Endothelial cell of umbilical vein (primary cell): ENCODE measurements around the gene MYLK. TPM values are rescaled to one million over a fixed set of nuclear protein-coding genes. Genes with fewer than 3 reads are reported as not detected.

Source experiments
- BruUV-seq: library from RNA; stranded (reverse); fragments of 400-500 nt; replicated peaks from 2 replicates; lab custom pipeline; 2021; lab: Mats Ljungman, UMichigan
- CTCF ChIA-PET: fragments of 300-600, 350-600 bp; sonication (Branson Sonifier 250); formaldehyde crosslinking; loops from one replicate; lab custom pipeline; 2021; ENCODE audit warnings: antibody characterized with exemption, inconsistent platforms; lab: Charles Lee
- POLR2A ChIA-PET: fragments of 300-600, 350-600 bp; sonication (Branson Sonifier 250); formaldehyde crosslinking; loops from one replicate; lab custom pipeline; 2021; ENCODE audit warnings: antibody characterized with exemption, inconsistent platforms; lab: Charles Lee
- DNase-seq: peaks from one replicate; pipeline ENCODE4 v3.0.0-alpha.2; 2011; ENCODE audit warnings: low read depth, low spot score
- FAIRE-seq: peaks from 2 replicates; lab custom pipeline; 2011; peaks lifted over from hg19 to GRCh38; lab: Jason Lieb, UNC
- H2AFZ ChIP-seq: 2 replicates; pipeline ENCODE4 v1.6.0; 2012; ENCODE audit warnings: low read depth, low read length, control low read depth, inconsistent platforms
- H3K27ac ChIP-seq: 2 replicates; pipeline ENCODE4 v1.5.1; 2011; ENCODE audit warnings: low read depth, mild to moderate bottlenecking, control low read depth, low read length, moderate library complexity; ENCODE audit not compliant: insufficient read depth
- H3K27me3 ChIP-seq, 2 experiments: 2 replicates each; pipeline versions ENCODE4 v1.6.0 to v1.6.1; 2011; ENCODE audit warnings: low read length in 2 of 2, mixed read lengths in 1 of 2; ENCODE audit not compliant: control insufficient read depth in 2 of 2, insufficient read depth in 2 of 2
- H3K36me3 ChIP-seq, 2 experiments: 2 replicates in 1 of 2; 3 replicates in 1 of 2; pipeline ENCODE4 v1.5.1; 2011; ENCODE audit warnings: low read length in 2 of 2, mild to moderate bottlenecking in 1 of 2, moderate library complexity in 1 of 2; ENCODE audit not compliant: control insufficient read depth in 2 of 2, insufficient read depth in 2 of 2; ENCODE audit errors: extremely low read depth in 1 of 2
- H3K4me1 ChIP-seq: 3 replicates; pipeline ENCODE4 v1.5.1; 2011; ENCODE audit warnings: mild to moderate bottlenecking, low read length; ENCODE audit not compliant: control insufficient read depth, insufficient read depth; ENCODE audit errors: extremely low read depth
- H3K4me2 ChIP-seq: 2 replicates; pipeline ENCODE4 v1.6.1; 2011; ENCODE audit warnings: low read length, control low read depth, mixed read lengths; ENCODE audit not compliant: insufficient read depth
- H3K4me3 ChIP-seq, 3 experiments: fragments of 200-600 bp in 1 of 3; sonication (generic), shearing (Covaris generic) in 1 of 3; replicated peaks in 1 of 3; 2 replicates each; pipeline ENCODE4 v1.5.1; 2011 to 2016; ENCODE audit warnings: control low read depth in 3 of 3, low read length in 3 of 3, mild to moderate bottlenecking in 2 of 3, inconsistent platforms in 1 of 3, low read depth in 1 of 3, moderate library complexity in 1 of 3; ENCODE audit not compliant: insufficient read depth in 1 of 3
- H3K79me2 ChIP-seq: 2 replicates; pipeline ENCODE4 v1.6.0; 2012; ENCODE audit warnings: low read length, inconsistent platforms; ENCODE audit not compliant: control insufficient read depth, insufficient read depth
- H3K9ac ChIP-seq: replicated peaks from 2 replicates; pipeline ENCODE3; 2011; ENCODE audit warnings: low read length, control low read depth; ENCODE audit not compliant: insufficient read depth; ENCODE audit errors: extremely low read depth
- H3K9me1 ChIP-seq: replicated peaks from 3 replicates; pipeline ENCODE4 v1.6.0; 2011; ENCODE audit warnings: mild to moderate bottlenecking, low read length; ENCODE audit not compliant: control insufficient read depth, insufficient read depth; ENCODE audit errors: extremely low read depth
- H3K9me3 ChIP-seq: replicated peaks from 2 replicates; pipeline ENCODE4 v1.5.1; 2012; ENCODE audit warnings: low read length, inconsistent platforms; ENCODE audit not compliant: control insufficient read depth, insufficient read depth
- H4K20me1 ChIP-seq: replicated peaks from 2 replicates; pipeline ENCODE3; 2011; ENCODE audit warnings: mild to moderate bottlenecking, low read length; ENCODE audit not compliant: control insufficient read depth, insufficient read depth; ENCODE audit errors: extremely low read depth
- CTCF ChIP-seq, 2 donors: IDR thresholded peaks; 1 replicate in 1 of 2; 2 replicates in 1 of 2; pipeline ENCODE4 v1.5.1; 2011; ENCODE audit warnings: low read length in 2 of 2, mild to moderate bottlenecking in 2 of 2, moderate library complexity in 2 of 2, control low read depth in 1 of 2, inconsistent platforms in 1 of 2, low read depth in 1 of 2; ENCODE audit not compliant: insufficient read depth in 1 of 2; ENCODE audit errors: extremely low read depth in 1 of 2
- EZH2 ChIP-seq: IDR thresholded peaks from 2 replicates; pipeline ENCODE4 v1.6.1; 2012; ENCODE audit warnings: borderline replicate concordance, low read depth, mild to moderate bottlenecking, moderate library complexity, low read length, inconsistent platforms; ENCODE audit not compliant: severe bottlenecking
- FOS ChIP-seq: IDR thresholded peaks from 2 replicates; pipeline ENCODE4 v1.6.1; 2011; ENCODE audit warnings: mild to moderate bottlenecking, low read length, moderate library complexity, borderline replicate concordance; ENCODE audit not compliant: insufficient read depth
- GATA2 ChIP-seq: IDR thresholded peaks from 2 replicates; pipeline ENCODE4 v1.7.0; 2011; ENCODE audit warnings: low read depth, mild to moderate bottlenecking, moderate library complexity, mixed read lengths, low read length; ENCODE audit not compliant: insufficient read length, insufficient read depth
- JUN ChIP-seq: IDR thresholded peaks from 2 replicates; pipeline ENCODE4 v1.6.1; 2011; ENCODE audit warnings: borderline replicate concordance, low read depth; ENCODE audit not compliant: insufficient read length, insufficient read depth
- MYC ChIP-seq: IDR thresholded peaks from one replicate; pipeline ENCODE4 v1.6.1; 2011; ENCODE audit warnings: mild to moderate bottlenecking, low read depth, low read length
- POLR2A ChIP-seq: IDR thresholded peaks from 2 replicates; pipeline ENCODE4 v1.6.1; 2012; ENCODE audit warnings: low read depth, mild to moderate bottlenecking, control low read depth, low read length
- POLR2AphosphoS5 ChIP-seq: IDR thresholded peaks from 2 replicates; pipeline ENCODE4 v1.6.1; 2012; ENCODE audit warnings: low read depth, mild to moderate bottlenecking, control low read depth, low read length, moderate library complexity; ENCODE audit not compliant: insufficient read depth
- dilution Hi-C: fragments of 300-500 bp; cut with MboI; formaldehyde crosslinking; loops from one replicate; pipeline ENCODE4 v1.15.0; 2019; ENCODE audit warnings: low sequenced_read_pairs; ENCODE audit not compliant: extremely low pct_ligation_motif_present
- intact Hi-C: fragments of 100-400 bp; cut with micrococcal nuclease; formaldehyde crosslinking; loops from one replicate; pipeline ENCODE4 v1.10.0; 2022
- polyA plus RNA-seq, 4 experiments: library from polyadenylated mRNA; depleted of rRNA in 3 of 4; stranded (reverse) in 3 of 4; unstranded in 1 of 4; fragments of >200 nt; gene quantifications; 2 replicates each; pipeline versions ENCODE4 v1.2.1 to v1.2.3, GENCODE V29; 2011 to 2012; ENCODE audit warnings: missing spikeins in 1 of 4
- total RNA-seq: library from RNA; stranded (reverse); gene quantifications from 2 replicates; pipeline ENCODE4 v1.2.3, GENCODE V29; 2021

Gene MYLK
- total and polyA plus RNA-seq, 2 donors (not counting 3 experiments of a cell fraction or from before 2014, with no cell fraction given) = 10.0 to 22.2 TPM

DNA sequence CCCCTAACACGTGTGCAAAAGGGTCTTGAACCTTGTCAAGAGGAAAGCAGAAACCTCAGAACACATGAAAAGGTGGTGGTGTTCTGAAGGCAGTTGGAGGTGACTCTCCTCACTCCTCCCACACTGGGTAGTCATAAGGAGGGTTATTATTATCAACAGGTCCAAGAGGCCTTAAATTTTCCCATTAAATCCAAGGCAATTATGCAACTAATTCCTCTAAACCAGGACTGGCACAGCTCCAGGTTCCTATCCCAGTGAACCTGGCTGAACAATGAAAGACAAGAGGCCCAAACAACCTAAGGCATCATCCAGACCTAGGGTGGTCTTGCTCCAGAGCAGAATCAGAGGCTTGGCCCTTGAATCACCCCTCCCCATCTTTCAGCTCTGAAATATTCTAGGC, 15.0 kb downstream of the MYLK start:
- no TSS peak for BruUV-seq
- FAIRE-seq (no peak), DNase-seq (no peak)
- no peaks in the 10 kb centered on the region for H4K20me1 ChIP-seq
- H3K9me1 ChIP-seq = no peaks in the 10 kb centered on the region
- H3K9me3 ChIP-seq = no peaks in the 10 kb centered on the region
- CTCF ChIA-PET = no interaction called here
- intact Hi-C loops = no loop called here
- peaks cover 3 to 6% of the 10 kb centered on the region in 2 experiments for H3K27me3 ChIP-seq
- H3K79me2 ChIP-seq = no peaks in the 10 kb centered on the region
- no peak overlapping the region for H3K9ac ChIP-seq
- POLR2A ChIA-PET = no interaction called here
- no peak overlapping the region for H3K27ac ChIP-seq
- H3K4me2 ChIP-seq = no peak overlapping the region
- TF ChIP-seq EZH2 (no peak), CTCF (IDR thresholded peaks at IDR 0.05; ENCODE audit: extremely low read depth in 1 of 2, insufficient read depth in 1 of 2, low read depth in 1 of 2, low read length in 2 of 2) (no peak), POLR2A (no peak), POLR2AphosphoS5 (no peak), JUN (no peak), GATA2 (no peak), MYC (no peak)
- dilution Hi-C loops = no loop called here
- H3K36me3 ChIP-seq = no peaks in the 10 kb centered on the region
- H3K4me3 ChIP-seq = no peak overlapping the region
- no peaks in the 10 kb centered on the region for H3K4me1 ChIP-seq
- H2AFZ ChIP-seq = no peak overlapping the region

- H3K9me1 ChIP-seq = no peaks in the 10 kb centered on the region
- ChIA-PET POLR2A (no interaction called here), CTCF (no interaction called here)
- H3K27me3 ChIP-seq = peaks cover 2 to 10% of the 10 kb centered on the region in 2 experiments
- dilution Hi-C loops (no loop called here), intact Hi-C loops (no loop called here)
- no peaks in the 10 kb centered on the region for H4K20me1 ChIP-seq
- H3K4me3 ChIP-seq = no peak overlapping the region
- FAIRE-seq (no peak), DNase-seq (no peak)
- no peak overlapping the region for H3K4me2 ChIP-seq
- no peak overlapping the region for H2AFZ ChIP-seq
- H3K4me1 ChIP-seq = no peaks in the 10 kb centered on the region
- TF ChIP-seq FOS = no peak
- TF ChIP-seq GATA2 = no peak
- no peaks in the 10 kb centered on the region for H3K79me2 ChIP-seq
- H3K27ac ChIP-seq = no peak overlapping the region
- BruUV-seq = no TSS peak
- H3K9me3 ChIP-seq = no peaks in the 10 kb centered on the region
- H3K36me3 ChIP-seq = no peaks in the 10 kb centered on the region
- no peak overlapping the region for H3K9ac ChIP-seq
Measured at GRCh38 chr3:123864706-123865105, 19.4 kb downstream of the MYLK start.
